NCI-H2029 treated with DMSO at 0.1 percent for 48 hours (cell line): ENCODE results near the gene LOXL1.

ENCODE experiments used
- DNase-seq: peaks from one replicate; lab custom pipeline; 2025; lab: John Stamatoyannopoulos, UW

Gene LOXL1

GRCh38 chr15:73939138-73939537, 12.9 kb downstream of the LOXL1 start:
- no peak for DNase-seq

- DNase-seq, result no peak
Measured at GRCh38 chr15:73940061-73940981, 14.1 kb downstream of the LOXL1 start.

- DNase-seq, result no peak
Measured at GRCh38 chr15:73941044-73941443, 14.8 kb downstream of the LOXL1 start.

GRCh38 chr15:73941449-73941848, 15.2 kb downstream of the LOXL1 start:
- DNase-seq, result no peak

- no peak for DNase-seq
Measured at GRCh38 chr15:73941871-73942635, 15.8 kb downstream of the LOXL1 start.

- no peak for DNase-seq
Measured at GRCh38 chr15:73942751-73943270, 16.5 kb downstream of the LOXL1 start.

- DNase-seq, result no peak
Measured at GRCh38 chr15:73944161-73945129, 18.2 kb downstream of the LOXL1 start.

GRCh38 chr15:73945130-73945508, 18.9 kb downstream of the LOXL1 start:
- no peak for DNase-seq

GRCh38 chr15:73946046-73946721, 19.9 kb downstream of the LOXL1 start:
- no peak for DNase-seq

GRCh38 chr15:73946795-73947370, 20.6 kb downstream of the LOXL1 start:
- no peak for DNase-seq

GRCh38 chr15:73947651-73948050, 21.4 kb downstream of the LOXL1 start:
- DNase-seq, result no peak

- no peak for DNase-seq
Measured at GRCh38 chr15:73948396-73948795, 22.1 kb downstream of the LOXL1 start.

GRCh38 chr15:73948982-73949381, 22.7 kb downstream of the LOXL1 start:
- no peak for DNase-seq

GRCh38 chr15:73949496-73949895, 23.2 kb downstream of the LOXL1 start:
- DNase-seq, result no peak

GRCh38 chr15:73950479-73950830, 24.2 kb downstream of the LOXL1 start:
- DNase-seq, result no peak

GRCh38 chr15:73950831-73951561, 24.7 kb downstream of the LOXL1 start:
- no peak for DNase-seq

- DNase-seq, result no peak
Measured at GRCh38 chr15:73951601-73952000, 25.3 kb downstream of the LOXL1 start.

- DNase-seq, result no peak
Measured at GRCh38 chr15:73952171-73952912, 26.1 kb downstream of the LOXL1 start.
